Esophagus squamous epithelium (tissue), 4 donors: ENCODE measurements around the gene PGRMC2.

Experiments used
- CTCF ChIP-seq, 6 experiments: fragments of 450-650 bp in 4 of 6; fragments of 200-600 bp in 2 of 6; sonication (generic) in 2 of 6; IDR thresholded peaks; one replicate each; pipeline ENCODE4 v1.5.1; 2016 to 2019; ENCODE audit warnings: antibody characterized with exemption in 6 of 6, mild to moderate bottlenecking in 4 of 6, moderate library complexity in 4 of 6
- POLR2A ChIP-seq, 4 donors: fragments of 450-650 bp; IDR thresholded peaks; one replicate each; pipeline ENCODE4 v1.6.1; 2017; ENCODE audit warnings: antibody characterized with exemption in 4 of 4, mild to moderate bottlenecking in 4 of 4, moderate library complexity in 3 of 4

GRCh38 chr4:128234836-128235235 is 52.8 kb downstream of the PGRMC2 start:
- no peak for TF ChIP-seq CTCF (IDR thresholded peaks at IDR 0.05)
- TF ChIP-seq POLR2A (IDR thresholded peaks at IDR 0.05), result no peak
